ENCODE data around the gene ACOX3. TPM values are rescaled to one million over a fixed set of nuclear protein-coding genes. Genes with fewer than 3 reads are reported as not detected.

ACOX3 gene
- total RNA-seq, 2 experiments from 2014 or later = 12.7 to 16.8 TPM

GRCh38 chr4:8409264-8410065 is 31.1 kb downstream of the ACOX3 start:
- TF ChIP-seq CTCF (conservative IDR thresholded peaks at IDR 0.05; ENCODE audit: low read length) = no peak
- no peak for TF ChIP-seq EZH2phosphoT487 (IDR thresholded peaks at IDR 0.05; ENCODE audit: borderline replicate concordance, low read depth, low read length)
- DNase-seq (ENCODE audit: low spot score) = no peak
- Histone ChIP-seq H3K79me2 (ENCODE audit: insufficient read depth, low read depth, low read length) (no peaks in the 10 kb centered on the region), H3K4me1 (ENCODE audit: insufficient read depth, low read length, poor library complexity, severe bottlenecking) (no peaks in the 10 kb centered on the region), H4K20me1 (ENCODE audit: insufficient read depth, low read length) (no peaks in the 10 kb centered on the region), H3K9me2 (ENCODE audit: insufficient read depth, low read length) (no peaks in the 10 kb centered on the region), H3K4me2 (ENCODE audit: low read length) (no peak overlapping the region), H3K36me3 (ENCODE audit: insufficient read depth, low read length) (peaks cover 13% of the 10 kb centered on the region; the same call in 1 of the 2 replicates), H3K9me3 (ENCODE audit: low read length) (no peaks in the 10 kb centered on the region), H3K4me3 (ENCODE audit: low read depth, low read length, poor library complexity, severe bottlenecking) (no peak overlapping the region), H2AFZ (ENCODE audit: low read length) (no peak overlapping the region), H3K27ac (ENCODE audit: low read depth, low read length, poor library complexity, severe bottlenecking) (no peak overlapping the region)
- intact Hi-C loops (cut with micrococcal nuclease; ENCODE audit: unreplicated experiment) = no loop called here
- BruUV-seq (replicated peaks) = no TSS peak
- ChIA-PET POLR2A (no interaction called here), CTCF (ENCODE audit: unreplicated experiment) (no interaction called here)

- peaks cover 6% of the 10 kb centered on the region; the same call in 1 of the 2 replicates for H3K36me3 ChIP-seq (ENCODE audit: insufficient read depth, low read length)
- H3K27ac ChIP-seq (ENCODE audit: low read depth, low read length, poor library complexity, severe bottlenecking) = no peak overlapping the region
- H3K4me3 ChIP-seq (ENCODE audit: low read depth, low read length, poor library complexity, severe bottlenecking) = no peak overlapping the region
- TF ChIP-seq CTCF (conservative IDR thresholded peaks at IDR 0.05; ENCODE audit: low read length) (no peak), EZH2phosphoT487 (IDR thresholded peaks at IDR 0.05; ENCODE audit: borderline replicate concordance, low read depth, low read length) (no peak)
- H3K4me1 ChIP-seq (ENCODE audit: insufficient read depth, low read length, poor library complexity, severe bottlenecking) = no peaks in the 10 kb centered on the region
- POLR2A ChIA-PET = interaction anchor here (0.7 to 1.2 kb wide), 2 partner anchors 141 to 586 kb away, joined by 3 to 4 read pairs; no protein-coding TSS in a partner anchor
- CTCF ChIA-PET (ENCODE audit: unreplicated experiment) = interaction anchor here (1.2 kb wide), 1 partner anchor 236 kb away, joined by 4 read pairs; no protein-coding TSS in a partner anchor
- no peaks in the 10 kb centered on the region for H3K9me3 ChIP-seq (ENCODE audit: low read length)
- H3K9me2 ChIP-seq (ENCODE audit: insufficient read depth, low read length) = no peaks in the 10 kb centered on the region
- no peak overlapping the region for H2AFZ ChIP-seq (ENCODE audit: low read length)
- no peak overlapping the region for H3K4me2 ChIP-seq (ENCODE audit: low read length)
- no peaks in the 10 kb centered on the region for H4K20me1 ChIP-seq (ENCODE audit: insufficient read depth, low read length)
- BruUV-seq (replicated peaks) = no TSS peak
- DNase-seq (ENCODE audit: low spot score) = no peak
- intact Hi-C loops (cut with micrococcal nuclease; ENCODE audit: unreplicated experiment) = loop anchor here (1.0 kb wide), 2 partner anchors 140 to 165 kb away; no protein-coding TSS in a partner anchor
- no peaks in the 10 kb centered on the region for H3K79me2 ChIP-seq (ENCODE audit: insufficient read depth, low read depth, low read length)
These were observed 32.8 kb downstream of the ACOX3 start for GRCh38 chr4:8407756-8408155.

- Histone ChIP-seq H3K36me3 (ENCODE audit: insufficient read depth, low read length) (peaks cover 6% of the 10 kb centered on the region; the same call in 1 of the 2 replicates), H3K79me2 (ENCODE audit: insufficient read depth, low read depth, low read length) (no peaks in the 10 kb centered on the region), H3K9me2 (ENCODE audit: insufficient read depth, low read length) (no peaks in the 10 kb centered on the region), H3K4me2 (ENCODE audit: low read length) (no peak overlapping the region), H3K4me1 (ENCODE audit: insufficient read depth, low read length, poor library complexity, severe bottlenecking) (no peaks in the 10 kb centered on the region), H2AFZ (ENCODE audit: low read length) (no peak overlapping the region), H3K9me3 (ENCODE audit: low read length) (no peaks in the 10 kb centered on the region), H4K20me1 (ENCODE audit: insufficient read depth, low read length) (no peaks in the 10 kb centered on the region), H3K4me3 (ENCODE audit: low read depth, low read length, poor library complexity, severe bottlenecking) (no peak overlapping the region), H3K27ac (ENCODE audit: low read depth, low read length, poor library complexity, severe bottlenecking) (no peak overlapping the region)
- no peak for TF ChIP-seq EZH2phosphoT487 (IDR thresholded peaks at IDR 0.05; ENCODE audit: borderline replicate concordance, low read depth, low read length)
- peak; percentile 18; the same call in 1 of the 2 replicates for TF ChIP-seq CTCF (conservative IDR thresholded peaks at IDR 0.05; ENCODE audit: low read length)
- CTCF ChIA-PET (ENCODE audit: unreplicated experiment) = interaction anchor here (1.2 kb wide), 1 partner anchor 235 kb away, joined by 4 read pairs; no protein-coding TSS in a partner anchor
- intact Hi-C loops (cut with micrococcal nuclease; ENCODE audit: unreplicated experiment) = loop anchor here (1.0 kb wide), 2 partner anchors 140 to 165 kb away; no protein-coding TSS in a partner anchor
- DNase-seq (ENCODE audit: low spot score) = no peak
- BruUV-seq (replicated peaks) = no TSS peak
- POLR2A ChIA-PET = interaction anchor here (0.7 kb wide), 1 partner anchor 586 kb away, joined by 4 read pairs; no protein-coding TSS in a partner anchor
These were observed 33.2 kb downstream of the ACOX3 start for GRCh38 chr4:8407316-8407715.

Data from OCI-LY7 (cell line).